H9 (cell line): ENCODE results near the gene ZNF318. TPM values are rescaled to one million over a fixed set of nuclear protein-coding genes. Genes with fewer than 3 reads are reported as not detected.
"Not testable (repeated sequence)": the region's sequence is repeated elsewhere in the genome, so short reads cannot be mapped to it uniquely, and the experiment has no call there.

Experiments
- DNase-seq: peaks from one replicate; pipeline ENCODE4 v3.0.0-alpha.2; 2017
- H2AFZ ChIP-seq: one replicate; pipeline ENCODE4 v1.6.1; 2013; ENCODE audit warnings: mild to moderate bottlenecking, low read length, control low read depth, moderate library complexity
- H2AK5ac ChIP-seq: 2 replicates; pipeline ENCODE4 v1.6.1; 2013; ENCODE audit warnings: low read length, control low read depth, mixed read lengths; ENCODE audit not compliant: insufficient read length
- H2BK120ac ChIP-seq: one replicate; pipeline ENCODE4 v1.6.1; 2013; ENCODE audit warnings: low read depth, mild to moderate bottlenecking, low read length, control low read depth, inconsistent platforms; ENCODE audit not compliant: poor library complexity, severe bottlenecking
- H2BK12ac ChIP-seq: 2 replicates; pipeline ENCODE4 v1.6.1; 2013; ENCODE audit warnings: low read length, control low read depth, mixed read lengths, low read depth; ENCODE audit not compliant: insufficient read length
- H2BK15ac ChIP-seq: 2 replicates; pipeline ENCODE4 v1.6.1; 2013; ENCODE audit warnings: low read depth, low read length, control low read depth
- H2BK20ac ChIP-seq: one replicate; pipeline ENCODE4 v1.6.1; 2013; ENCODE audit warnings: low read depth, mild to moderate bottlenecking, low read length, control low read depth, inconsistent platforms; ENCODE audit not compliant: poor library complexity, severe bottlenecking
- H2BK5ac ChIP-seq: 2 replicates; pipeline ENCODE4 v1.6.1; 2013; ENCODE audit warnings: low read length, control low read depth, mixed read lengths; ENCODE audit not compliant: insufficient read length
- H3K14ac ChIP-seq: 2 replicates; pipeline ENCODE4 v1.6.1; 2013; ENCODE audit warnings: low read length, control low read depth; ENCODE audit not compliant: insufficient read depth
- H3K18ac ChIP-seq: 2 replicates; pipeline ENCODE4 v1.6.1; 2013; ENCODE audit warnings: low read depth, mild to moderate bottlenecking, mixed read lengths, low read length, control low read depth; ENCODE audit not compliant: insufficient read length
- H3K23ac ChIP-seq: 2 replicates; pipeline ENCODE4 v1.6.1; 2013; ENCODE audit warnings: low read length, control low read depth, mixed read lengths, low read depth; ENCODE audit not compliant: insufficient read length
- H3K23me2 ChIP-seq: 2 replicates; pipeline ENCODE4 v1.6.1; 2013; ENCODE audit warnings: low read depth, mild to moderate bottlenecking, mixed read lengths, low read length, control low read depth; ENCODE audit not compliant: insufficient read length, poor library complexity, severe bottlenecking
- H3K27ac ChIP-seq: 2 replicates; pipeline ENCODE4 v1.5.1; 2013; ENCODE audit warnings: low read length, control low read depth, mixed read lengths, low read depth; ENCODE audit not compliant: insufficient read length
- H3K27me3 ChIP-seq: 2 replicates; pipeline ENCODE4 v1.6.1; 2013; ENCODE audit warnings: low read length, control low read depth, inconsistent platforms; ENCODE audit not compliant: insufficient read depth
- H3K4ac ChIP-seq: 2 replicates; pipeline ENCODE4 v1.6.1; 2013; ENCODE audit warnings: low read depth, mild to moderate bottlenecking, control low read depth, inconsistent platforms, low read length, moderate library complexity
- H3K4me1 ChIP-seq: 2 replicates; pipeline ENCODE4 v1.6.1; 2013; ENCODE audit warnings: low read length, control low read depth, inconsistent platforms; ENCODE audit not compliant: insufficient read depth
- H3K4me2 ChIP-seq: 2 replicates; pipeline ENCODE4 v1.6.1; 2013; ENCODE audit warnings: low read length, control low read depth, mixed read lengths; ENCODE audit not compliant: insufficient read length, insufficient read depth
- H3K56ac ChIP-seq: 2 replicates; pipeline ENCODE4 v1.6.1; 2013; ENCODE audit warnings: low read depth, mild to moderate bottlenecking, mixed read lengths, low read length, control low read depth; ENCODE audit not compliant: insufficient read length
- H3K79me1 ChIP-seq: 2 replicates; pipeline ENCODE4 v1.6.1; 2013; ENCODE audit warnings: low read depth, mild to moderate bottlenecking, moderate library complexity, low read length, control low read depth, inconsistent platforms; ENCODE audit not compliant: insufficient read depth, poor library complexity, severe bottlenecking
- H3K79me2 ChIP-seq: 2 replicates; pipeline ENCODE4 v1.6.1; 2013; ENCODE audit warnings: low read length, control low read depth, inconsistent platforms; ENCODE audit not compliant: insufficient read depth
- H3K9ac ChIP-seq: 2 replicates; pipeline ENCODE4 v1.6.1; 2013; ENCODE audit warnings: low read length, control low read depth, mixed read lengths; ENCODE audit not compliant: insufficient read length; ENCODE audit errors: extremely low read depth
- H3K9me3 ChIP-seq: one replicate; pipeline ENCODE4 v1.6.1; 2013; ENCODE audit warnings: low read depth, low read length, inconsistent platforms; ENCODE audit not compliant: control insufficient read depth
- H3T11ph ChIP-seq: one replicate; pipeline ENCODE4 v1.6.1; 2013; ENCODE audit warnings: mild to moderate bottlenecking, low read length, control low read depth, inconsistent platforms
- H4K20me1 ChIP-seq: one replicate; pipeline ENCODE4 v1.6.1; 2013; ENCODE audit not compliant: control insufficient read depth, insufficient read length, insufficient read depth
- H4K5ac ChIP-seq: 2 replicates; pipeline ENCODE4 v1.6.1; 2013; ENCODE audit warnings: low read depth, mild to moderate bottlenecking, mixed read lengths, low read length, control low read depth; ENCODE audit not compliant: insufficient read length
- H4K8ac ChIP-seq: replicated peaks from 2 replicates; pipeline ENCODE4 v1.6.1; 2013; ENCODE audit warnings: low read length, control low read depth, mixed read lengths, low read depth; ENCODE audit not compliant: insufficient read length
- H4K91ac ChIP-seq: 2 replicates; pipeline ENCODE4 v1.6.1; 2013; ENCODE audit warnings: low read depth, mild to moderate bottlenecking, moderate library complexity, mixed read lengths, low read length, control low read depth; ENCODE audit not compliant: insufficient read length
- H3K27ac Mint-ChIP-seq, 3 experiments: 2 replicates in 2 of 3; 3 replicates in 1 of 3; pipeline ENCODE4 v1.8.0; 2020 to 2021; ENCODE audit warnings: mixed read lengths in 3 of 3, mild to moderate bottlenecking in 1 of 3, moderate library complexity in 1 of 3
- H3K27me3 Mint-ChIP-seq: 2 replicates; pipeline ENCODE4 v1.8.0; 2021; ENCODE audit warnings: low read depth, mild to moderate bottlenecking, moderate library complexity, mixed read lengths
- H3K36me3 Mint-ChIP-seq, 3 experiments: 2 replicates in 2 of 3; 3 replicates in 1 of 3; pipeline ENCODE4 v1.8.0; 2020 to 2021; ENCODE audit warnings: low read depth in 3 of 3, mixed read lengths in 3 of 3; ENCODE audit not compliant: insufficient read depth in 1 of 3
- H3K4me1 Mint-ChIP-seq, 2 experiments: 2 replicates each; pipeline ENCODE4 v1.8.0; 2020; ENCODE audit warnings: mixed read lengths in 2 of 2
- H3K4me3 Mint-ChIP-seq, 2 experiments: 2 replicates in 1 of 2; 3 replicates in 1 of 2; pipeline ENCODE4 v1.8.0; 2020 to 2021; ENCODE audit warnings: mild to moderate bottlenecking in 2 of 2, mixed read lengths in 2 of 2, moderate library complexity in 1 of 2
- H3K9me3 Mint-ChIP-seq, 2 experiments: 2 replicates in 1 of 2; 3 replicates in 1 of 2; pipeline ENCODE4 v1.8.0; 2020; ENCODE audit warnings: mild to moderate bottlenecking in 2 of 2, mixed read lengths in 2 of 2, moderate library complexity in 1 of 2
- CTCF ChIP-seq: fragments of 200-600 bp; sonication (generic); conservative IDR thresholded peaks from 3 replicates; pipeline ENCODE4 v1.8.0; 2021; ENCODE audit warnings: antibody characterized with exemption, mild to moderate bottlenecking
- WGBS: extraction: QIAGEN DNeasy Blood & Tissue Kit; methylation state at CpG from one replicate; pipeline ENCODE4 v1.1.7; 2013; ENCODE audit warnings: missing lambda C conversion rate, low lambda C conversion rate, mixed read lengths; ENCODE audit not compliant: insufficient read length; ENCODE audit errors: extremely low coverage; 5-methylcytosine and 5-hydroxymethylcytosine counted together
- total RNA-seq: library from RNA; stranded (reverse); gene quantifications from 2 replicates; pipeline ENCODE4 v1.2.1, GENCODE V29; 2021

ZNF318 gene
- total RNA-seq, 1 experiment from 2014 or later: 16.3 TPM

GRCh38 chr6:43383021-43383667 lies 13.7 kb upstream of the ZNF318 start:
- no peak overlapping the region for H3K9ac ChIP-seq
- H3K4me1 ChIP-seq: no peaks in the 10 kb centered on the region
- H3K27ac ChIP-seq: no peak overlapping the region
- H3K4me1 Mint-ChIP-seq: no peaks in the 10 kb centered on the region
- TF ChIP-seq CTCF: no peak
- no peak overlapping the region for H2BK120ac ChIP-seq
- no peak overlapping the region for H3K4me3 Mint-ChIP-seq
- no peaks in the 10 kb centered on the region for H3K79me1 ChIP-seq
- H2BK15ac ChIP-seq: no peak overlapping the region
- H3K36me3 Mint-ChIP-seq: no peaks in the 10 kb centered on the region
- no peaks in the 10 kb centered on the region for H4K20me1 ChIP-seq
- H3K27ac Mint-ChIP-seq: no peak overlapping the region
- no peaks in the 10 kb centered on the region for H3K9me3 ChIP-seq
- no peak overlapping the region for H2BK12ac ChIP-seq
- H3K4ac ChIP-seq: no peak overlapping the region
- no peak for DNase-seq
- H2BK20ac ChIP-seq: no peak overlapping the region
- H3K27me3 ChIP-seq: no peaks in the 10 kb centered on the region
- H4K5ac ChIP-seq: no peak overlapping the region
- H3K56ac ChIP-seq: no peak overlapping the region
- no peak overlapping the region for H2AK5ac ChIP-seq
- no peak overlapping the region for H3K23ac ChIP-seq
- H3K9me3 Mint-ChIP-seq: no peaks in the 10 kb centered on the region
- H3K18ac ChIP-seq: no peak overlapping the region
- H3K23me2 ChIP-seq: no peaks in the 10 kb centered on the region
- no peak overlapping the region for H3K14ac ChIP-seq
- H3K4me2 ChIP-seq: no peak overlapping the region
- H3K27me3 Mint-ChIP-seq: peaks cover 17% of the 10 kb centered on the region
- WGBS: no CpG with 5 or more reads among the region's 6 CpGs
- no peak overlapping the region for H4K91ac ChIP-seq
- no peaks in the 10 kb centered on the region for H3K79me2 ChIP-seq
- no peak overlapping the region for H4K8ac ChIP-seq
- no peak overlapping the region for H2BK5ac ChIP-seq
- H2AFZ ChIP-seq: no peak overlapping the region
- no peak overlapping the region for H3T11ph ChIP-seq

- H3K27ac Mint-ChIP-seq, H4K91ac ChIP-seq, H2AFZ ChIP-seq, H3K4me1 Mint-ChIP-seq, H3K79me2 ChIP-seq, H4K20me1 ChIP-seq, H3T11ph ChIP-seq, H3K9ac ChIP-seq, H3K14ac ChIP-seq, H3K27ac ChIP-seq, H4K5ac ChIP-seq, H2BK5ac ChIP-seq, H2BK12ac ChIP-seq, DNase-seq, H2BK120ac ChIP-seq, H3K27me3 ChIP-seq, H3K4me1 ChIP-seq, H3K23ac ChIP-seq, H3K4ac ChIP-seq, H3K4me2 ChIP-seq, H3K9me3 Mint-ChIP-seq, H3K79me1 ChIP-seq, H2BK20ac ChIP-seq, H3K9me3 ChIP-seq, H2BK15ac ChIP-seq, H3K4me3 Mint-ChIP-seq, H4K8ac ChIP-seq, H3K23me2 ChIP-seq, H3K56ac ChIP-seq, H3K36me3 Mint-ChIP-seq, H2AK5ac ChIP-seq, H3K18ac ChIP-seq: not testable (repeated sequence)
- no CpG with 5 or more reads among the region's 9 CpGs for WGBS
- H3K27me3 Mint-ChIP-seq: peaks cover 17% of the 10 kb centered on the region
These were observed 11.4 kb upstream of the ZNF318 start for GRCh38 chr6:43380858-43381257.
